Inflammatory macrophage treated with lipopolysaccharide for 4 hours (primary cell): ENCODE measurements around the gene CTDNEP1.
A peak's percentile ranks its signal among the peaks of the same experiment; 100 is the strongest.

Experiments
- DNase-seq: peaks from one replicate; pipeline ENCODE4 v3.0.0-alpha.2; 2020

The CTDNEP1 gene

GRCh38 chr17:7279448-7279847, 27.9 kb upstream of the CTDNEP1 start:
- no peak for DNase-seq

GRCh38 chr17:7266784-7267183, 15.2 kb upstream of the CTDNEP1 start:
- no peak for DNase-seq

GRCh38 chr17:7263801-7264078, 12.2 kb upstream of the CTDNEP1 start:
- no peak for DNase-seq

GRCh38 chr17:7262935-7263800, 11.6 kb upstream of the CTDNEP1 start:
- peak; percentile 61 for DNase-seq

- DNase-seq: no peak
Measured at GRCh38 chr17:7262192-7262934, 10.8 kb upstream of the CTDNEP1 start, which contains the start of gene CLDN7. Gene CLDN7, minus strand, starts transcription at chr17:7262478. Its CDS starts 435 bp downstream, at chr17:7262043.

GRCh38 chr17:7261379-7262191, 10.1 kb upstream of the CTDNEP1 start:
- DNase-seq: no peak

GRCh38 chr17:7260651-7261378, 9.3 kb upstream of the CTDNEP1 start:
- DNase-seq: no peak

- no peak for DNase-seq
Measured at GRCh38 chr17:7260151-7260550, 8.6 kb upstream of the CTDNEP1 start.

GRCh38 chr17:7259555-7259889, 8.0 kb upstream of the CTDNEP1 start:
- no peak for DNase-seq

- DNase-seq: peak; percentile 92
Measured at GRCh38 chr17:7258731-7259554, 7.4 kb upstream of the CTDNEP1 start.

GRCh38 chr17:7256766-7257456, 5.4 kb upstream of the CTDNEP1 start:
- no peak for DNase-seq

GRCh38 chr17:7254511-7254910, 3.0 kb upstream of the CTDNEP1 start:
- no peak for DNase-seq

- DNase-seq: no peak
Measured at GRCh38 chr17:7253082-7253481, 1.5 kb upstream of the CTDNEP1 start.

GRCh38 chr17:7252176-7253043, 876 bp upstream of the CTDNEP1 start, which contains the start of gene ELP5:
Gene ELP5, plus strand, starts transcription at chr17:7252215. Its CDS starts 336 bp downstream, at chr17:7252551.
- DNase-seq: peak; percentile 92

- peak; percentile 41 for DNase-seq
Measured at GRCh38 chr17:7250695-7251627, 573 bp downstream of the CTDNEP1 start.

- peak; percentile 28 for DNase-seq
Measured at GRCh38 chr17:7249830-7250229, 1.7 kb downstream of the CTDNEP1 start.

GRCh38 chr17:7249214-7249613, 2.3 kb downstream of the CTDNEP1 start:
- DNase-seq: no peak

GRCh38 chr17:7248796-7249195, 2.7 kb downstream of the CTDNEP1 start:
- no peak for DNase-seq

GRCh38 chr17:7246779-7247178, 4.8 kb downstream of the CTDNEP1 start:
- DNase-seq: no peak
